PFSK-1 (cell line): ENCODE data around the gene ZPR1.

ENCODE experiments used
- FOXP2 ChIP-seq: optimal IDR thresholded peaks from 2 replicates; pipeline ENCODE3; 2011; ENCODE audit warnings: borderline replicate concordance, control low read depth, inconsistent platforms; ENCODE audit not compliant: insufficient read depth; ENCODE audit errors: extremely low read length, extremely low read depth
- POLR2AphosphoS5 ChIP-seq: IDR thresholded peaks from 2 replicates; pipeline ENCODE4 v1.6.1; 2012; ENCODE audit warnings: low read depth, mild to moderate bottlenecking, control low read depth, low read length, moderate library complexity
- SIN3A ChIP-seq: IDR thresholded peaks from 2 replicates; pipeline ENCODE4 v1.6.1; 2012; ENCODE audit warnings: mild to moderate bottlenecking, low read length, moderate library complexity, borderline replicate concordance; ENCODE audit not compliant: insufficient read depth
- TAF1 ChIP-seq: IDR thresholded peaks from 2 replicates; pipeline ENCODE4 v1.6.1; 2012; ENCODE audit warnings: low read length, control low read depth, borderline replicate concordance; ENCODE audit not compliant: insufficient read depth
- TF ChIP-seq, protein P1 (sequence below), 2 experiments: IDR thresholded peaks; 2 replicates each; pipeline versions ENCODE4 v1.6.1 to v1.8.0; 2011 to 2012; ENCODE audit warnings: low read depth in 2 of 2, low read length in 2 of 2, control low read depth in 1 of 2, inconsistent platforms in 1 of 2, mild to moderate bottlenecking in 1 of 2, moderate library complexity in 1 of 2; ENCODE audit not compliant: insufficient read depth in 1 of 2

ZPR1 gene

DNA sequence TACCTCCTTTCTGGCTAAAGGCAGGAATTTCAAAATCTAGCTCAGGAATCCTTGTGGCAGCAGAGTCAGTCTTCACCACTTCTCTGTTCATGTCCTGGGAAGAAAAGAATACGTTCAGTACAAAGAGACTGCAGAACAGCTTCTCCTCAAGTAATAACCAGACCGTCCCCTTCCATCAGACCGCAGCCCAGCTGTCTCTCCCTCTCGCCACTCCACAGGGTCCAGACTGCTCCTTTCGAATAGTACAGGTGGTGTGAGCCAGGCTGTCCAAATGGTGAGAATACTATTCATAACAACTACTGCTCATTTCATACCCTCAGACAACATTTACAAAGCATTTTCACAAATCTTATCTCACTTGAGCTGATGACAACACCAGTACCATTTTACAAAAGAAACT is 857 bp downstream of the ZPR1 start:
- TF ChIP-seq POLR2AphosphoS5, result no peak
- TF ChIP-seq, protein P1, sequence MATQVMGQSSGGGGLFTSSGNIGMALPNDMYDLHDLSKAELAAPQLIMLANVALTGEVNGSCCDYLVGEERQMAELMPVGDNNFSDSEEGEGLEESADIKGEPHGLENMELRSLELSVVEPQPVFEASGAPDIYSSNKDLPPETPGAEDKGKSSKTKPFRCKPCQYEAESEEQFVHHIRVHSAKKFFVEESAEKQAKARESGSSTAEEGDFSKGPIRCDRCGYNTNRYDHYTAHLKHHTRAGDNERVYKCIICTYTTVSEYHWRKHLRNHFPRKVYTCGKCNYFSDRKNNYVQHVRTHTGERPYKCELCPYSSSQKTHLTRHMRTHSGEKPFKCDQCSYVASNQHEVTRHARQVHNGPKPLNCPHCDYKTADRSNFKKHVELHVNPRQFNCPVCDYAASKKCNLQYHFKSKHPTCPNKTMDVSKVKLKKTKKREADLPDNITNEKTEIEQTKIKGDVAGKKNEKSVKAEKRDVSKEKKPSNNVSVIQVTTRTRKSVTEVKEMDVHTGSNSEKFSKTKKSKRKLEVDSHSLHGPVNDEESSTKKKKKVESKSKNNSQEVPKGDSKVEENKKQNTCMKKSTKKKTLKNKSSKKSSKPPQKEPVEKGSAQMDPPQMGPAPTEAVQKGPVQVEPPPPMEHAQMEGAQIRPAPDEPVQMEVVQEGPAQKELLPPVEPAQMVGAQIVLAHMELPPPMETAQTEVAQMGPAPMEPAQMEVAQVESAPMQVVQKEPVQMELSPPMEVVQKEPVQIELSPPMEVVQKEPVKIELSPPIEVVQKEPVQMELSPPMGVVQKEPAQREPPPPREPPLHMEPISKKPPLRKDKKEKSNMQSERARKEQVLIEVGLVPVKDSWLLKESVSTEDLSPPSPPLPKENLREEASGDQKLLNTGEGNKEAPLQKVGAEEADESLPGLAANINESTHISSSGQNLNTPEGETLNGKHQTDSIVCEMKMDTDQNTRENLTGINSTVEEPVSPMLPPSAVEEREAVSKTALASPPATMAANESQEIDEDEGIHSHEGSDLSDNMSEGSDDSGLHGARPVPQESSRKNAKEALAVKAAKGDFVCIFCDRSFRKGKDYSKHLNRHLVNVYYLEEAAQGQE (IDR thresholded peaks at IDR 0.05; ENCODE audit: insufficient read depth in 1 of 2, low read depth in 2 of 2, low read length in 2 of 2), result no peak
- TF ChIP-seq FOXP2, result no peak
- TF ChIP-seq SIN3A, result no peak
- TF ChIP-seq TAF1, result no peak

- TF ChIP-seq TAF1, result no peak
- no peak for TF ChIP-seq POLR2AphosphoS5
- TF ChIP-seq SIN3A, result no peak
These were observed 1.5 kb downstream of the ZPR1 start for GRCh38 chr11:116786326-116786725.

- TF ChIP-seq TAF1, result no peak
- TF ChIP-seq, protein P1 (IDR thresholded peaks at IDR 0.05; ENCODE audit: insufficient read depth in 1 of 2, low read depth in 2 of 2, low read length in 2 of 2), result no peak
- no peak for TF ChIP-seq POLR2AphosphoS5
- TF ChIP-seq SIN3A, result no peak
- TF ChIP-seq FOXP2, result no peak
These were observed 5.1 kb downstream of the ZPR1 start for GRCh38 chr11:116782728-116783127.

- no peak for TF ChIP-seq TAF1
- TF ChIP-seq POLR2AphosphoS5, result no peak
- TF ChIP-seq, protein P1 (IDR thresholded peaks at IDR 0.05; ENCODE audit: insufficient read depth in 1 of 2, low read depth in 2 of 2, low read length in 2 of 2), result no peak
- TF ChIP-seq SIN3A, result no peak
These were observed 9.3 kb downstream of the ZPR1 start for GRCh38 chr11:116778556-116778955.

DNA sequence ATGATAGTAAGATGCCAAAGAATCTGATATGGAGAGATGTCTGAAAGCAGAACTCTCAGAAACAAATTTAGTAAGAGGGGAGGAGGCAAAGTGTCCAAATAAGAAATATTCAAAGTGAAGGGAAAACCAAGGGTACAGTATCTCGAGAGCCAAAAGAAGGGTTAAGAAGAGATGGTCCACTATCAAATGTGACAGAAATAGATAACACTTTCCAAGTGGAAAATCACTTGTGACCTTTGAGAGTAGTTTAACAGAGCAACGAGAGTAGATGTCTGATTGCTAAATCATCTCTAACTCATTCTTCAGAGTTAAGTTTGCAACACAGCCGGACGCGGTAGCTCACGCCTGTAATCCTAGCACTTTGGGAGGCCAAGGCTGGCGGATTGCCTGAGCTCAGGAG is 10.8 kb downstream of the ZPR1 start:
- TF ChIP-seq TAF1 (no peak), SIN3A (no peak), FOXP2 (no peak), POLR2AphosphoS5 (no peak)
- TF ChIP-seq, protein P1 (IDR thresholded peaks at IDR 0.05; ENCODE audit: insufficient read depth in 1 of 2, low read depth in 2 of 2, low read length in 2 of 2), result no peak
